Measurements from ENCODE around the gene IFITM1. TPM values are rescaled to one million over a fixed set of nuclear protein-coding genes. Genes with fewer than 3 reads are reported as not detected.

IFITM1 gene
- total and polyA plus RNA-seq, 2 of the 13 experiments (the other 11 are each of a cell fraction or from before 2014, with no cell fraction given): 0.38 to 11.1 TPM

GRCh38 chr11:315051-315481, 1.2 kb downstream of the IFITM1 start (continued):
- no peak for TF ChIP-seq KDM1A (CRISPR knock-in tag; IDR thresholded peaks at IDR 0.05)
- no peak for TF ChIP-seq SP5 (CRISPR knock-in tag; IDR thresholded peaks at IDR 0.05; ENCODE audit: borderline replicate concordance, low read depth)
- TF ChIP-seq ZNF557 (CRISPR knock-in tag; IDR thresholded peaks at IDR 0.05): no peak
- TF ChIP-seq ZSCAN12 (CRISPR knock-in tag; IDR thresholded peaks at IDR 0.05): no peak
- 0 out of 2 replicates have a peak, but pooled peaks have one; percentile 19 for TF ChIP-seq GATAD2A (CRISPR knock-in tag; IDR thresholded peaks at IDR 0.05)
- TF ChIP-seq YEATS2 (CRISPR knock-in tag; IDR thresholded peaks at IDR 0.05; ENCODE audit: borderline replicate concordance): no peak
- TF ChIP-seq MXD4 (CRISPR knock-in tag; IDR thresholded peaks at IDR 0.05): peak; percentile 32; the same call in 1 of the 2 replicates
- no peak for TF ChIP-seq RXRB (CRISPR knock-in tag; IDR thresholded peaks at IDR 0.05; ENCODE audit: borderline replicate concordance)
- no peak for TF ChIP-seq YY1 (IDR thresholded peaks at IDR 0.05; ENCODE audit: insufficient read depth, insufficient replicate concordance, low read depth, low read length)
- no peak for TF ChIP-seq ZNF781 (CRISPR knock-in tag; IDR thresholded peaks at IDR 0.05; ENCODE audit: borderline replicate concordance, not compliant biosample characterization)
- TF ChIP-seq ZBTB44 (CRISPR knock-in tag; IDR thresholded peaks at IDR 0.05): no peak
- TF ChIP-seq CEBPB (IDR thresholded peaks at IDR 0.05; ENCODE audit: borderline replicate concordance, low read depth, low read length): peak; percentile 16; the same call in 1 of the 2 replicates
- TF ChIP-seq PHF21A (CRISPR knock-in tag; IDR thresholded peaks at IDR 0.05): 0 out of 2 replicates have a peak, but pooled peaks have one; percentile 38
- peak; percentile 37; the same call in 1 of the 2 replicates for TF ChIP-seq ZNF687 (CRISPR knock-in tag; IDR thresholded peaks at IDR 0.05)
- no peak for TF ChIP-seq ZNF782 (CRISPR knock-in tag; IDR thresholded peaks at IDR 0.05; ENCODE audit: borderline replicate concordance)
- no peak for TF ChIP-seq ZFP41 (CRISPR knock-in tag; IDR thresholded peaks at IDR 0.05; ENCODE audit: borderline replicate concordance)
- TF ChIP-seq JUND (CRISPR knock-in tag; IDR thresholded peaks at IDR 0.05): no peak
- no peak for TF ChIP-seq ZEB1 (IDR thresholded peaks at IDR 0.05; ENCODE audit: insufficient replicate concordance, low read depth)
- TF ChIP-seq ZNF430 (CRISPR knock-in tag; IDR thresholded peaks at IDR 0.05): no peak
- TF ChIP-seq SRSF9 (IDR thresholded peaks at IDR 0.05; ENCODE audit: borderline replicate concordance, insufficient read depth, low read depth, low read length, poor library complexity, severe bottlenecking): no peak
- TF ChIP-seq FOXP1 (IDR thresholded peaks at IDR 0.05): no peak
- no peak for TF ChIP-seq FOXP1 (CRISPR knock-in tag; IDR thresholded peaks at IDR 0.05)
- no peak for TF ChIP-seq TOPORS (CRISPR knock-in tag; IDR thresholded peaks at IDR 0.05)
- TF ChIP-seq KMT2A (CRISPR knock-in tag; IDR thresholded peaks at IDR 0.05): no peak
- no peak for TF ChIP-seq NR3C1 (CRISPR knock-in tag; IDR thresholded peaks at IDR 0.05)
- TF ChIP-seq ETV5 (CRISPR knock-in tag; IDR thresholded peaks at IDR 0.05; ENCODE audit: borderline replicate concordance): no peak
